ENCODE data around the gene HEATR5A.

Gene HEATR5A

GRCh38 chr14:31425905-31426304, 5.6 kb upstream of the HEATR5A start:
- no peak for DNase-seq (ENCODE audit: low spot score)

- DNase-seq (ENCODE audit: low spot score) = no peak
Measured at GRCh38 chr14:31421200-31421599, 850 bp upstream of the HEATR5A start.

- no peak for DNase-seq (ENCODE audit: low spot score)
Measured at GRCh38 chr14:31419967-31420318, 407 bp downstream of the HEATR5A start.

GRCh38 chr14:31419179-31419966, 977 bp downstream of the HEATR5A start:
- no peak for DNase-seq (ENCODE audit: low spot score)

- no peak for DNase-seq (ENCODE audit: low spot score)
Measured at GRCh38 chr14:31418440-31418839, 1.9 kb downstream of the HEATR5A start.

GRCh38 chr14:31414190-31414833, 6.0 kb downstream of the HEATR5A start:
- peak; percentile 79 for DNase-seq (ENCODE audit: low spot score)

- no peak for DNase-seq (ENCODE audit: low spot score)
Measured at GRCh38 chr14:31411218-31411727, 9.1 kb downstream of the HEATR5A start.

GRCh38 chr14:31410048-31410650, 10.2 kb downstream of the HEATR5A start:
- DNase-seq (ENCODE audit: low spot score) = no peak

- DNase-seq (ENCODE audit: low spot score) = no peak
Measured at GRCh38 chr14:31408421-31408820, 11.9 kb downstream of the HEATR5A start.

- DNase-seq (ENCODE audit: low spot score) = no peak
Measured at GRCh38 chr14:31405599-31406232, 14.6 kb downstream of the HEATR5A start.

GRCh38 chr14:31405106-31405505, 15.2 kb downstream of the HEATR5A start:
- DNase-seq (ENCODE audit: low spot score) = no peak

- DNase-seq (ENCODE audit: low spot score) = no peak
Measured at GRCh38 chr14:31403707-31404106, 16.6 kb downstream of the HEATR5A start.

- DNase-seq (ENCODE audit: low spot score) = no peak
Measured at GRCh38 chr14:31402764-31403439, 17.4 kb downstream of the HEATR5A start.

- DNase-seq (ENCODE audit: low spot score) = no peak
Measured at GRCh38 chr14:31401369-31401932, 18.9 kb downstream of the HEATR5A start.

GRCh38 chr14:31400031-31400638, 20.2 kb downstream of the HEATR5A start:
- DNase-seq (ENCODE audit: low spot score) = no peak

- DNase-seq (ENCODE audit: low spot score) = no peak
Measured at GRCh38 chr14:31395572-31396205, 24.7 kb downstream of the HEATR5A start.

GRCh38 chr14:31395119-31395518, 25.2 kb downstream of the HEATR5A start:
- DNase-seq (ENCODE audit: low spot score) = no peak

- DNase-seq (ENCODE audit: low spot score) = no peak
Measured at GRCh38 chr14:31391977-31392503, 28.3 kb downstream of the HEATR5A start.

- DNase-seq (ENCODE audit: low spot score) = no peak
Measured at GRCh38 chr14:31391473-31391872, 28.9 kb downstream of the HEATR5A start.

- no peak for DNase-seq (ENCODE audit: low spot score)
Measured at GRCh38 chr14:31389946-31390345, 30.4 kb downstream of the HEATR5A start.

All from COLO829 (cell line).